Measurements from ENCODE around the gene NPAS4. TPM values are rescaled to one million over a fixed set of nuclear protein-coding genes. Genes with fewer than 3 reads are reported as not detected.
"Not testable (repeated sequence)": the region's sequence is repeated elsewhere in the genome, so short reads cannot be mapped to it uniquely, and the experiment has no call there.

Gene NPAS4
- total RNA-seq, 2 experiments from 2014 or later = not detected

DNA sequence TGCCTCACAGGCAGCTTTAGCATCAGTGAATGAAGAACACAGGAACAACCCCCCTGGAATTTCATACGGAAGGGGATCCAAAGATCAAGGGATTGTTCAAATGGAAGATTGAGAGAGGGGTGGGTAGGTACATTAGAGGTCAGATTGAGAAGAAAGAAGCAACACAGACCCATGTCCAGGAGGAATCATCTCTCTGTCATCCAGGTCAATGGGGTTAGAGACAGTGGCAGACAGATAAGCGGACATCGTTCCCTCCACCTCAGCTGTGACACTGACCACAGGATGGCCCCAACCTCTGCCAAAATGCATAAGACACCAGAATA lies 1.9 kb upstream of the NPAS4 start:
- Mint-ChIP-seq H3K36me3 (ENCODE audit: low read depth) (no peaks in the 10 kb centered on the region), H3K4me3 (no peak overlapping the region), H3K4me1 (ENCODE audit: low read depth) (peaks cover 32% of the 10 kb centered on the region), H3K27me3 (ENCODE audit: low read depth) (peaks cover 48% of the 10 kb centered on the region), H3K27ac (no peak overlapping the region), H3K9me3 (no peaks in the 10 kb centered on the region)
- intact Hi-C loops (cut with micrococcal nuclease) = loop anchor here (1.0 kb wide), 3 partner anchors 11 to 47 kb away; partner anchors contain the start of gene PELI3
- no peak for DNase-seq
- CTCF ChIA-PET = interaction anchor here (0.6 to 1.1 kb wide), 2 partner anchors 12 to 47 kb away, joined by 3 read pairs; no protein-coding TSS in a partner anchor

DNA sequence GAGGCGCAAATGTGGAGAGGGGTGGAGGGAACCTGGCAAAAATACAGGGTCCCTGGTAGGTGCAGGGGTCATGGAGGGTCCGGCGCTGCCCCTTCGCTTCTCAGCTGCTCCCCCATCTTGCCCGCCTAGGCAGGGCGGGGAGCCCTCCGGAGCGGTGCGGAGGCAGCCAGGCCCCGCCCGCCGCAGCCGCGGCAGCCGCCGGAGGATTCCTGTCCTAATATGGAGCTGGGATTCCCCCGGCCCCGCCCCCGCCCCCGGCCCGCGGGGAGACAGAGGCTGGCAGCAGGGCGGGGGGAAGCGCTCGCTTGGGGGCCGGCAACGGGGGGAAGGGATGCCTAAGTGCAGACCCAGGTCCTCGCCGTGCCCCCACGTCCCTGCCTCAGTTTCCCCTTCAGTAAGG lies 1.0 kb upstream of the NPAS4 start:
- Mint-ChIP-seq H3K27ac (no peak overlapping the region), H3K4me3 (no peak overlapping the region), H3K36me3 (ENCODE audit: low read depth) (no peaks in the 10 kb centered on the region), H3K4me1 (ENCODE audit: low read depth) (peaks cover 32% of the 10 kb centered on the region), H3K27me3 (ENCODE audit: low read depth) (peaks cover 43% of the 10 kb centered on the region), H3K9me3 (no peaks in the 10 kb centered on the region)
- CTCF ChIA-PET = interaction anchor here (0.8 to 2.5 kb wide), 2 partner anchors 12 to 33 kb away, joined by 3 to 11 read pairs; no protein-coding TSS in a partner anchor
- DNase-seq = no peak
- intact Hi-C loops (cut with micrococcal nuclease) = no loop called here

DNA sequence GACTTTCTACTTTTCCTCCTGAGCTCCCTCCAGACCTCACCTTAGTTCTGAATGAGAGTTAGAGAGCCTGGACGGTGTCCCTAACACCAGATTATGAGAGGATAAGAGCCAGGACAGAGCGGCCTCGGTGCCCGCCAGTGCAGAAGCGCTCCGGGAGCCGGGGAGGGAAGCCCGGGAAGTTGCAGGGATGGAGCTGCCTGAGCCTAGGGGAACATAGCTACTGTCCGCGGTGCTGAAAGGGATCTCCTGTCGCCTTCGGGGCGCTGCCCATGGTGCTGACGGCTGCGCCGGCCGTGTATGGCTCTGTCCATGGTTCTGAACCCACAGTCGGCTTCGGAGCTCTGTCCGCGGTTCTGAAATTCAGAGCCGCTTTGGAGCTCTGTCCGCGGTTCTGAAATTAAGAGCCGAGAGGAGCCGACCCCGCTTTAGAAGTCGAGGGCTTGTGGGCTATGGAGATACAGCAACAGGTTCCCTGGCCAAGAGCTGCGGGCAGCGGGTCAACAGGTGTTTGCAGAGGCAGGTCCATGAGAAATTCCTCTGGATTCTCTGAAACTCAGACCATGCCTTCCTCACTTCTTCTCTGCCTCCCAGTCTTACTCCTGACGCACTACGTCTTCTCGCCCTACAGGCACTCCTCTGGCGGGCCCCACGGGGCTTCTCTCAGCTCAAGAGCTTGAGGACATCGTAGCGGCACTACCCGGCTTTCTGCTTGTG lies 814 bp downstream of the NPAS4 start:
- intact Hi-C loops (cut with micrococcal nuclease) = loop anchor here (1.0 kb wide), 2 partner anchors 13 to 132 kb away; partner anchors contain the start of gene YIF1A
- CTCF ChIA-PET = interaction anchor here (0.5 to 2.5 kb wide), 12 partner anchors 9 to 726 kb away, joined by 3 to 11 read pairs (median 4); partner anchors contain the start of genes DPP3, MRPL11, RBM4B and YIF1A
- no peaks in the 10 kb centered on the region for H3K9me3 Mint-ChIP-seq
- H3K36me3 Mint-ChIP-seq (ENCODE audit: low read depth) = no peaks in the 10 kb centered on the region
- peak; percentile 93 for DNase-seq
- peaks cover 28% of the 10 kb centered on the region for H3K4me1 Mint-ChIP-seq (ENCODE audit: low read depth)
- peaks cover 32% of the 10 kb centered on the region for H3K27me3 Mint-ChIP-seq (ENCODE audit: low read depth)
- H3K4me3 Mint-ChIP-seq = no peak overlapping the region
- no peak overlapping the region for H3K27ac Mint-ChIP-seq

DNA sequence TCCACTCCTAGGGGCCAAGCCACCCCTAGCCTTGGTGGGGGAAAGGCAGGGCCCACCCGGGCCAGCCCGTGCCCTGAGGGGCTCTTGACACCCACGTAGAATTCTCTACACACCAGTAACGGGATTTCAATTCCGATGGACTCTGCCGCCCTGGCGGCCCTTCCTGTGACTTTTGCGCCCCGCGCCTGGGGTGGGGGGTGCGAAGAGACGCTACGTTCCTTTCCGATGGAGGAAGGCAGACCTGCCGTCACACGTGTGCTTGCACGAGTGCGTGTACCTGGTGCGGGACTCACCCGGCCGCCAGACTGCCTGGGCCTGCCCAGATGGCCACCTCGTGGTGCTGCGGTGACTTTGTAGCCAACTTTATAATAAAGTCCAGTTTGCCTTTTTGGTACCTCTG lies 5.5 kb downstream of the NPAS4 start:
- no peak for DNase-seq
- H3K4me1 Mint-ChIP-seq (ENCODE audit: low read depth) = peaks cover 2% of the 10 kb centered on the region
- CTCF ChIA-PET = interaction anchor here (1.6 kb wide), 1 partner anchor 13 kb away, joined by 5 read pairs; the partner anchor contains the start of gene MRPL11
- peaks cover 2% of the 10 kb centered on the region for H3K27me3 Mint-ChIP-seq (ENCODE audit: low read depth)
- H3K9me3 Mint-ChIP-seq = no peaks in the 10 kb centered on the region
- peaks cover 6% of the 10 kb centered on the region for H3K36me3 Mint-ChIP-seq (ENCODE audit: low read depth)
- H3K4me3 Mint-ChIP-seq = no peak overlapping the region
- H3K27ac Mint-ChIP-seq = no peak overlapping the region
- intact Hi-C loops (cut with micrococcal nuclease) = no loop called here

- H3K4me1 Mint-ChIP-seq (ENCODE audit: low read depth) = peaks cover 2% of the 10 kb centered on the region
- no peak overlapping the region for H3K27ac Mint-ChIP-seq
- intact Hi-C loops (cut with micrococcal nuclease) = no loop called here
- DNase-seq = no peak
- peaks cover 9% of the 10 kb centered on the region for H3K36me3 Mint-ChIP-seq (ENCODE audit: low read depth)
- CTCF ChIA-PET = interaction anchor here (0.6 to 2.9 kb wide), 9 partner anchors 10 to 379 kb away, joined by 3 to 28 read pairs (median 4); partner anchors contain the start of genes MRPL11 and RBM4B
- no peaks in the 10 kb centered on the region for H3K27me3 Mint-ChIP-seq (ENCODE audit: low read depth)
- no peaks in the 10 kb centered on the region for H3K9me3 Mint-ChIP-seq
- H3K4me3 Mint-ChIP-seq = no peak overlapping the region
Observed at GRCh38 chr11:66428933-66429332, 8.1 kb downstream of the NPAS4 start.

- Mint-ChIP-seq H3K4me1 (ENCODE audit: low read depth) (peaks cover 2% of the 10 kb centered on the region), H3K27me3 (ENCODE audit: low read depth) (no peaks in the 10 kb centered on the region), H3K36me3 (ENCODE audit: low read depth) (peaks cover 13% of the 10 kb centered on the region), H3K4me3 (no peak overlapping the region), H3K27ac (no peak overlapping the region), H3K9me3 (no peaks in the 10 kb centered on the region)
- intact Hi-C loops (cut with micrococcal nuclease) = loop anchor here (1.0 kb wide), 2 partner anchors 12 to 22 kb away; no protein-coding TSS in a partner anchor
- CTCF ChIA-PET = interaction anchor here (0.6 to 2.9 kb wide), 14 partner anchors 8 to 118 kb away, joined by 3 to 28 read pairs (median 4); partner anchors contain the start of genes CD248 and MRPL11
- DNase-seq = peak; percentile 85
Observed at GRCh38 chr11:66429983-66430602, 9.3 kb downstream of the NPAS4 start.

- H3K27me3 Mint-ChIP-seq (ENCODE audit: low read depth); H3K27ac Mint-ChIP-seq; H3K4me1 Mint-ChIP-seq (ENCODE audit: low read depth); DNase-seq; intact Hi-C loops (cut with micrococcal nuclease); H3K4me3 Mint-ChIP-seq; H3K9me3 Mint-ChIP-seq: not testable (repeated sequence)
- peaks cover 15% of the 10 kb centered on the region for H3K36me3 Mint-ChIP-seq (ENCODE audit: low read depth)
- CTCF ChIA-PET = interaction anchor here (0.6 to 2.3 kb wide), 5 partner anchors 8 to 1505 kb away, joined by 3 to 17 read pairs (median 5); partner anchors contain the start of gene MRPL11
Observed at GRCh38 chr11:66431287-66431686, 10.5 kb downstream of the NPAS4 start.

DNA sequence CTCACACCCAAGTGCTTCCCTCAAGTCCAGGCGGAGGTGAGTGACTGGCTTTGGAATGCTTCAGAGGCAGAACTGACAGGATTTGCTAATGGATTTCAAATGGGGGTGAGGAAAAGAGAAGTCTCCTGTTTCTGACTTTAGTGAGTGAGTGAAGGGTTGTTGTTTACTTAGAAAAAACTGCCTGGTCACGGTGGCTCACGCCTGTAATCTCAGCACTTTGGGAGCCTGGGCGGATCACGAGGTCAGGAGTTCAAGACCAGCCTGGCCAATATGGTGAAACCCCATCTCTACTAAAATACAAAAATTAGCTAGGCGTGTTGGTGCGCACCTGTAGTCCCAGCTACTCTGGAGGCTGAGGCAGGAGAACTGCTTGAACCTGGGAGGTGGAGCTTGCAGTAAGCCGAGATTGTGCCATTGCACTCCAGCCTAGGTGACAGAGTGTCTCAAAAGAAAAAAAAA lies 11.1 kb downstream of the NPAS4 start:
- H3K4me3 Mint-ChIP-seq; intact Hi-C loops (cut with micrococcal nuclease); H3K4me1 Mint-ChIP-seq (ENCODE audit: low read depth); H3K9me3 Mint-ChIP-seq; DNase-seq; H3K27me3 Mint-ChIP-seq (ENCODE audit: low read depth); H3K27ac Mint-ChIP-seq: not testable (repeated sequence)
- H3K36me3 Mint-ChIP-seq (ENCODE audit: low read depth) = peaks cover 20% of the 10 kb centered on the region
- CTCF ChIA-PET = interaction anchor here (0.7 to 0.9 kb wide), 4 partner anchors 14 to 483 kb away, joined by 3 to 4 read pairs (median 4); no protein-coding TSS in a partner anchor

DNA sequence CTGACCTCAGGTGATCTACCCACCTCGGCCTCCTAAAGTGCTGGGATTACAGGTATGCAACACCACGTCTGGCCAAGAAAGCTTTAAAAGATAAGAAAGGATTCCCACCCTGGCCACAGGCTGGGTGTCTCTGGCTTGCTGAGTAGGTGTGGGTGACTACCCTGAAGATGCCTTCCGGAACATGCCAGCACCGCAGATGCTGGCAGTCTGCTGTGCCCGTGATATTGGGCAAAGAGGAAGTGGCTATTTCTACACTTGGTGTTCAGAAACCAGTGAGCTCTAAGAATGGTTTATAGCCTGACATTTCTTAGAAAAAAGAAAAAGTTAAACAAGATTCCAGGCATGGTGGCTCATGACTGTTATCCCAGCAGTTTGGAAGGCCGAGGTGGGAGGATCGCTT lies 11.8 kb downstream of the NPAS4 start:
- intact Hi-C loops (cut with micrococcal nuclease) = no loop called here
- peaks cover 21% of the 10 kb centered on the region for H3K36me3 Mint-ChIP-seq (ENCODE audit: low read depth)
- peaks cover 7% of the 10 kb centered on the region for H3K4me1 Mint-ChIP-seq (ENCODE audit: low read depth)
- no peaks in the 10 kb centered on the region for H3K27me3 Mint-ChIP-seq (ENCODE audit: low read depth)
- no peak overlapping the region for H3K27ac Mint-ChIP-seq
- no peaks in the 10 kb centered on the region for H3K9me3 Mint-ChIP-seq
- H3K4me3 Mint-ChIP-seq = no peak overlapping the region
- DNase-seq = no peak
- CTCF ChIA-PET = interaction anchor here (0.7 to 1.3 kb wide), 5 partner anchors 15 to 482 kb away, joined by 3 to 6 read pairs (median 4); no protein-coding TSS in a partner anchor

- peaks cover 15% of the 10 kb centered on the region for H3K36me3 Mint-ChIP-seq (ENCODE audit: low read depth)
- DNase-seq = no peak
- CTCF ChIA-PET = interaction anchor here (1.0 to 2.9 kb wide), 9 partner anchors 14 to 109 kb away, joined by 3 to 11 read pairs (median 5); partner anchors contain the start of genes ACTN3 and DPP3
- no peaks in the 10 kb centered on the region for H3K27me3 Mint-ChIP-seq (ENCODE audit: low read depth)
- H3K9me3 Mint-ChIP-seq = peaks cover 3% of the 10 kb centered on the region
- peak overlapping the region; percentile 99 for H3K27ac Mint-ChIP-seq
- H3K4me1 Mint-ChIP-seq (ENCODE audit: low read depth) = peaks cover 12% of the 10 kb centered on the region
- H3K4me3 Mint-ChIP-seq = peak overlapping the region; percentile 89
- intact Hi-C loops (cut with micrococcal nuclease) = loop anchor here (2.0 to 5.0 kb wide), 2 partner anchors 91 to 215 kb away; partner anchors contain the start of genes B4GAT1 and BRMS1
Observed at GRCh38 chr11:66437979-66438503, 17.2 kb downstream of the NPAS4 start.

DNA sequence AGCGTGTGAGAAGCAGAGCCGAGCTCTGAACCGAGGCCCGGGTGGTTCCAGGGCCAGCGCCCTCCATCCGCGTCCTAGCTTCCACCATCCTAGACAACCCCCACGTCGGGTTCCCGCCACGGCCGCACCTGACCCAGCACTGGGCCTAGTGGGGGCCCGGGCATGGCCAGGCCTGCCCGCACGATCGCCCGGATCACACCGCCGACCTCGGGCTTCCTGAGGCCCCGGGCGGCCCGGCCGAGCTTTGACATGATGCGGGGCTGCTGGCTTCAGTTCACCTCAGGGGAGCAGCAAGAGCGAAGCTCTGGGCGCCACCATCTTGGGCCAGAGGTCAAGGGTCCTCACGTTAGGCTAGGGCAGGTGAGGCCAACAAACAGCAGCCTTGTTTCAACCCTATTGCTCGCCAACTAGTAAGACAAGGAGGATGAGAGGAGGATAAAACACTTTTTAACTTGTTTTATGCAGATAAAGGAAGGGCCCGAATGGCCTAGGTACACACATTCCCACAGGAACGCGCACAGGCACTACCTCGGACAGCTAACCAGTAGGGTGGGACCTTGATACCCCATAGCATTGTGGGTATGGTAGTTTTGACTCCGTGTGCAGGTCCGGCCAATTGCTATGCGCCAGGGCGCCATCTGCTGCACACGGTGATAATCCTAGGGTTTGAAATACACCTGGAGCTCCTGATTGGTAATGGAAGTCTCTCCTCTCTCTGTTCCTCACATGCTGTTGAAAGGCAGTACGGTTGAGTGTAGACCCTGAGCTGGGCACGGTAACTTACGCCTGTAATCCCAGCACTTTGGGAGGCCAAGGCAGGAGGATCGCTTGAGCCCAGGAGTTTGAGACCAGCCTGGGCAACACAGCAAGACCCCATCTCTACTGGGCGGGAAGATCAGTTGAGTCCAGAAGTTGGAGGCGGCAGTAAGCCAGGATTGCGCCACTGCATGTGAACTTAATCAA lies 17.9 kb downstream of the NPAS4 start, which contains the start of gene MRPL11:
TSS of gene MRPL11 (minus strand) at position 345 of the 963 bp plus-strand sequence. CDS start at position 251, 94 bp downstream.
- intact Hi-C loops (cut with micrococcal nuclease) = loop anchor here (1.0 to 5.0 kb wide), 9 partner anchors 20 to 240 kb away; partner anchors contain the start of genes ACTN3, B4GAT1, BRMS1 and DPP3
- Mint-ChIP-seq H3K9me3 (peaks cover 11% of the 10 kb centered on the region), H3K36me3 (ENCODE audit: low read depth) (peaks cover 13% of the 10 kb centered on the region), H3K4me3 (peak within 1 kb of the TSS; percentile 89), H3K27ac (peak within 1 kb of the TSS; percentile 99), H3K27me3 (ENCODE audit: low read depth) (no peaks in the 10 kb centered on the region), H3K4me1 (ENCODE audit: low read depth) (peaks cover 12% of the 10 kb centered on the region)
- peak; percentile 95 for DNase-seq
- CTCF ChIA-PET = interaction anchor here (0.6 to 2.9 kb wide), 24 partner anchors 8 to 210 kb away, joined by 3 to 12 read pairs (median 5); partner anchors contain the start of genes ACTN3 and DPP3
